C4-2B (cell line): ENCODE results near the gene THSD7B.

ENCODE experiments used
- ZFX ChIP-seq: fragments of 450-650 bp; IDR thresholded peaks from 2 replicates; pipeline ENCODE4 v1.6.1; 2017
- TF ChIP-seq, protein P1 (sequence below): fragments of 450-650 bp; conservative IDR thresholded peaks from 2 replicates; pipeline ENCODE4 v1.5.1; 2017; ENCODE audit warnings: mild to moderate bottlenecking

DNA sequence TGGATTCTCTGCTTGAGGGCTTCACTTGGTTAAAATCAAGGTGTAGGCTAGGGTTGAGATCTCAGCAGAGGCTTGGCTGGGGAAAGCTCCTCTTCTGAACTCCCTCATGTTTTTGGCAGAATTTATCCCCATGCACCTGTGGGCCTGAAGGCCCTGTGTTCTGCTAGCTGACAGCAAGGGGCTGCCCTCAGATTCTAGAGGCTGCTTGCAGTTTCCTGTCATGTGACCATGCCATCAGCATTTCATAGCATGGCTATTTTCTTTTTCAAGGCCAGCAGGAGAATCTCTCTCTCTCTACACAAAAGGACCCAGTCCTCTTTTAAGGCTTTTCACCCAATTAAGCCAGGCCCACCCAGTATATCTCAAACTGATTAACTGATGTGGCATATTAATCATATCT is 684.1 kb downstream of the THSD7B start:
- TF ChIP-seq, protein P1, sequence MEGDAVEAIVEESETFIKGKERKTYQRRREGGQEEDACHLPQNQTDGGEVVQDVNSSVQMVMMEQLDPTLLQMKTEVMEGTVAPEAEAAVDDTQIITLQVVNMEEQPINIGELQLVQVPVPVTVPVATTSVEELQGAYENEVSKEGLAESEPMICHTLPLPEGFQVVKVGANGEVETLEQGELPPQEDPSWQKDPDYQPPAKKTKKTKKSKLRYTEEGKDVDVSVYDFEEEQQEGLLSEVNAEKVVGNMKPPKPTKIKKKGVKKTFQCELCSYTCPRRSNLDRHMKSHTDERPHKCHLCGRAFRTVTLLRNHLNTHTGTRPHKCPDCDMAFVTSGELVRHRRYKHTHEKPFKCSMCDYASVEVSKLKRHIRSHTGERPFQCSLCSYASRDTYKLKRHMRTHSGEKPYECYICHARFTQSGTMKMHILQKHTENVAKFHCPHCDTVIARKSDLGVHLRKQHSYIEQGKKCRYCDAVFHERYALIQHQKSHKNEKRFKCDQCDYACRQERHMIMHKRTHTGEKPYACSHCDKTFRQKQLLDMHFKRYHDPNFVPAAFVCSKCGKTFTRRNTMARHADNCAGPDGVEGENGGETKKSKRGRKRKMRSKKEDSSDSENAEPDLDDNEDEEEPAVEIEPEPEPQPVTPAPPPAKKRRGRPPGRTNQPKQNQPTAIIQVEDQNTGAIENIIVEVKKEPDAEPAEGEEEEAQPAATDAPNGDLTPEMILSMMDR, result no peak
- no peak for TF ChIP-seq ZFX
